Activated CD4-positive, alpha-beta T cell treated with anti-CD3 and anti-CD28 coated beads, Interleukin-2, Interleukin-4, amounts not matched to agents 100 ng/mL and 50 ng/mL, durations not matched to agents 16 hours and 8 hours (primary cell): ENCODE results near the gene GOLGA5.
"Not testable (repeated sequence)": the region's sequence is repeated elsewhere in the genome, so short reads cannot be mapped to it uniquely, and the experiment has no call there.

Source experiments
- DNase-seq: peaks from one replicate; pipeline ENCODE4 v3.0.0-alpha.2; 2020; ENCODE audit warnings: low spot score

Gene GOLGA5, protein sequence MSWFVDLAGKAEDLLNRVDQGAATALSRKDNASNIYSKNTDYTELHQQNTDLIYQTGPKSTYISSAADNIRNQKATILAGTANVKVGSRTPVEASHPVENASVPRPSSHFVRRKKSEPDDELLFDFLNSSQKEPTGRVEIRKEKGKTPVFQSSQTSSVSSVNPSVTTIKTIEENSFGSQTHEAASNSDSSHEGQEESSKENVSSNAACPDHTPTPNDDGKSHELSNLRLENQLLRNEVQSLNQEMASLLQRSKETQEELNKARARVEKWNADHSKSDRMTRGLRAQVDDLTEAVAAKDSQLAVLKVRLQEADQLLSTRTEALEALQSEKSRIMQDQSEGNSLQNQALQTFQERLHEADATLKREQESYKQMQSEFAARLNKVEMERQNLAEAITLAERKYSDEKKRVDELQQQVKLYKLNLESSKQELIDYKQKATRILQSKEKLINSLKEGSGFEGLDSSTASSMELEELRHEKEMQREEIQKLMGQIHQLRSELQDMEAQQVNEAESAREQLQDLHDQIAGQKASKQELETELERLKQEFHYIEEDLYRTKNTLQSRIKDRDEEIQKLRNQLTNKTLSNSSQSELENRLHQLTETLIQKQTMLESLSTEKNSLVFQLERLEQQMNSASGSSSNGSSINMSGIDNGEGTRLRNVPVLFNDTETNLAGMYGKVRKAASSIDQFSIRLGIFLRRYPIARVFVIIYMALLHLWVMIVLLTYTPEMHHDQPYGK

DNA sequence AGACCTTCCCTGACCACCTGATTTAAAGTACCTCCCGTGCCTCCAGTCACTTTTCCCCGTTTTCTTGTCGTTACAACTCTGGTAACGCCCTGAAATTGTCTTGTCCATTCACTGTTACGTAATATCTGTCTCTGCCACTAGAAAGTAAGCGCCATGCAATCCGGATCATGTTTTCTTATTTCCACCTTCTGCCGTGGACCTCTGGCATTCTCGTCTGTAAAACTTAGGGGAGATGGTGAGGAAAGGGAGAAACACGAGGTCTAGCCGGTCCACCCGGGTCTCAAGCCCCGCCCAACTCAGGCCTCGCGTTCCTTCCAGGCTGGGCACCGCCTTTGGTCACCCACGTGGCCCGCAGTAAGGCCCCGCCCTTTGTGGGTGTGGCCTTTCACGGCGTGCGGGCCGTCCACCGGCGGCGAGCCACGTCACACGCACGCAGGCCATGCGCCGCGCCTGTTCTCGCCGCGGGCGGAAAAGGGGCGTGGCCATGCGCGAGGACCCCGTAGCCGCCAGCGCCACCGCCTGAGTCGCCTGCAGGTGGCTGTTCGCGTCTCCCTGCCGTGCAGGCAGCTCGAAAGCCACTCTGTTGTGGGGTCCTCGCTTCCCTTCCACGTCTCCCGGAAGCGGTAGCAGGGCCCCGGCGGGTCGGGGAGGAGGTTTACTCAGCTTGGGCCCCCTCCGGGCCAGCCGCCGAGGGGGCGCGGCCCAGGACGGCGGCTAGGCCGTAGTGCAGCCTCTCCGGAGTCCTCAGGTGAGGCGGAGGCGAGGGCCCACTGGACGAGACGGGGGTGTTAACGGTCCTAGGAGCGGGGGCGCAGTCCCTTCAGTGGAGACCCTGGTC lies at the start of gene GOLGA5:
Gene GOLGA5, plus strand, starts transcription at position 597 of the 838 bp plus-strand sequence. CDS start 3,133 bp downstream, outside the sequence.
- DNase-seq: peak; percentile 98

DNA sequence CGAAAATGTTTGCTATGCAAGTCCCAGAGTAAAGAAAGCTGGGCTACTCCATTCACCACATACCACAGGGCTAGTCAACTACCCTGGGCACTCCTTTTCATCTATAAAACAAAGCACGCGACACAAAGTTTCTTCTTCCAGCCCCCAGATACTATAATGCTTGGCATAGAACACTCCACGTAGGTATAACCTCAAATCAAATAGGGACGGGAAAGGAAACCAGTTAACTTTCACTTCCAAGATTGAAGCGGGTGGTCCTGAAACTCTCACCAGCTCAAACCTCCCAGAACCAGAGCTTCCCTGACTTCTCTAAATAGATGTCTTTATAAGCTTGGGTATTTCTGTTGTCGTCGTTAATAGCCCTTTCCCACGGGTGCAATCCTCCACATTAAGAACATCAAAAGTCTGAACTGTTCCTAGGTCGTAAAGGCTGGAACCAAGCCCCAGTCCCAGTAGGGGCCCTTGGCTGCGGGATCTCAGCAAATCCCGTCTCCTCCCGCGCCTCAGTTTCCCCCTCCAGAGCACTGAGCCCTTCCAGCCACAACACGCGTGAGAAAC lies 46.3 kb upstream of the GOLGA5 start:
- no peak for DNase-seq

DNA sequence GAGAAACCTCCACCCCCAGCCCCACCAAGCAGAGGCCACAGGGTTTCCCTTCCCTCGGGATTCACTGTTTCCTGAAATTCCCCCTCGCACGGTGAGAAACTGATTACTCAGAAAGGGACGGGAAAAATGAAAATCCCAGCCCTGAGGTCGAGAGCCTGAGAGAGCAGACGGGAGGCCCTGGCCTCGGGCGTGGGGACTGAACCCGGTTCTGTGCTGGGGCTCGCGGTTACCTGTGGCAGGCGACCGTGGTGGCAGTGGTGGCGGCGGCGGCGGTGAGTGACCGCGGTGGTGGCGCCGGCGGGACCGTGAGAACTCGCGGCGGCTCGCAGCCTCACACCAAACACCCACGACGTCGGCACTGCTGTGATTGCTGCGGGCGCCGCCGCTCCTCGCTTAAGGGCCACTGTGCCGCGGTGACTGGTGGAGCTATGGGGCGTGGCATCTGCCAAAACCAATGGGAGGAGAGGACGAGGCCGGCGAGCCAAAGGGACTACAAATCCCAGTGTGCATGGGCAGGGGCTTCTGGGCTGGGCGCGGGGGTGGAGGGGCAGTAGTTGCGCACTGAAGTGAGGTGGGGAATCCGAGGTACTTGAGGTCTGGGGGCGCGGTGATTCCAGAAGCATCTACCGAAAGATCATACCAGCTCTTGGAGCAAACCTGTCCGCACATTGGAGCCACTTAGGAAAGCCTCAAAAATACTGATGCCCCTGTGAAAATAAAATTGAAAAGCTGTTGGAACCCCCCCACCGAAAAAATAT lies 45.7 kb upstream of the GOLGA5 start, which contains the start of gene LGMN:
Gene LGMN, minus strand, starts transcription at position 369 of the 758 bp plus-strand sequence. CDS start 15,841 bp downstream, outside the sequence.
- peak; percentile 84 for DNase-seq

DNA sequence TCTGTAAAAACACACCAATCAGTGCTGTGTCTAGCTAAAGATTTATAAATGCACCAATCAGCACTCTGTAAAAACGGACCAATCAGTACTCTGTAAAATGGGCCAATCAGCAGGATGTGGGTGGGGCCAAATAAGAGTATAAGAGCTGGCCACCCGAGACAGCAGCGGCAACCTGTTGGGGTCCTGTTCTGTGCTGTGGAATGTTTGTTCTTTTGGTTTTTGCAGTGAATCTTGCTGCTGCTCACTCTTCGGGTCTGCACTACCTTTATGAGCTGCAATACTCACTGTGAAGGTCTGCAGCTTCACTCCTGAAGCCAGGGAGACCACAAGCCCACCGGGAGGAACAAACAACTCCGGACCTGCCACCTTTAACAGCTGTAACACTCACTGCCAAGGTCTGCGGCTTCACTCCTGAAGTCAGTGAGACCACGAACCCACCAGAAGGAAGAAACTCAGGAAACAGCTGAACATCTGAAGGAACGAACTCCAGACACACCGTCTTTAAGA lies 43.8 kb upstream of the GOLGA5 start:
- DNase-seq: not testable (repeated sequence)

DNA sequence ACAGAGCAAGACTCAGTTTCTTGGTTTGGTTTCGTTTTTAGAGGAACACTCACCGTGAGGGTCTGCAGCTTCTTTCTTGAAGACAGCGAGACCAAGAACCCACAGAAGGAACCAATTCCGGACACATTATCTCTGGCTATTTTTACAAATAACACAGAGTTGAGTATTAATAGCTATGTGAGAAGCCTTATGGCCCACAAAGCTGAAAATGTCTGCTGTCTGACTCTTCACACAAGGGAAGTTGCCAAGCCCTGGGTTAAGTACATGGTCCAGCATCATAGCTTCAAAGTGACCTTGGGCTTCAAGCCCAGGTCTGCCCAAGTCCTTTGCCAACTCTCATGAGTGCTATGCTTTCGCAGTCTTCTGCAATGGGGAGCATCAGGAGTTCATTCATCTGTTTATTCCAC lies 43.1 kb upstream of the GOLGA5 start:
- no peak for DNase-seq

DNA sequence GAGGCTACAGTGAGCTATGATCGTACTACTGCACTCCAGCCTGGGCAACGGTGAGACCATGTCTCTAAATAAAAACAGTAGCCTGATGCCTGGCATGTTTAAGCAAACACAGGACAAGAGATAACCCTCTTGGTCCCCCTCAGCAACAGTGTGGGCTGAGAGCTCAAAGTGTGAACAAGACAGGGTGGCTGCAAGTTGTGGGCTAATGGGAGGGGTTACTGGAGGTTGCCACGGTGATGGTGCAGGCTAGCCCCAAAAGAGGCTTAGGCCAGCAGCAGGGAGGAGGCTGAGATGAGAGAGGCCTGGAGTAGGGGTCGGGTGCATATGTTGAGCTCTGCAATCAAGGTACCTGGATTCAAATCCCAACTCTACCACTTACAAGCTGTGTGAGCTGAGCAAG lies 42.3 kb upstream of the GOLGA5 start:
- no peak for DNase-seq

DNA sequence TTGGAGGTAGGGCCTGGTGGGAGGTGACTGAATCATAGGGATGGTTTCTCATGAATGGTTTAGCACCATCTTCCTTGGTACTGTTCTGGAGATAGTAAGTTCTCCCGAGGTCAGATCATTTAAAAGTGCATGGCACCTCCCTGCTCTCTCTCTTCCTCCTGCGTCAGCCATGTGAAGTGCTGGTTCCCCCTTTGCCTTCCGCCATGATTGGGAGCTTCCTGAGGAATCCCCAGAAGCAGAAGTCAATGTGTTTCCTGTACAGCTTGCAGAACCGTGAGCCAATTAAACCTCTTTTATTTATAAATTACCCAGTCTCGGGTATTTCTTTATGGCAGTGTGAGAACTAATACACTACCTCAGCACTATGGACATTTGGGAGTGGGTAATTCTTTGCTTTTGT lies 40.9 kb upstream of the GOLGA5 start:
- no peak for DNase-seq

DNA sequence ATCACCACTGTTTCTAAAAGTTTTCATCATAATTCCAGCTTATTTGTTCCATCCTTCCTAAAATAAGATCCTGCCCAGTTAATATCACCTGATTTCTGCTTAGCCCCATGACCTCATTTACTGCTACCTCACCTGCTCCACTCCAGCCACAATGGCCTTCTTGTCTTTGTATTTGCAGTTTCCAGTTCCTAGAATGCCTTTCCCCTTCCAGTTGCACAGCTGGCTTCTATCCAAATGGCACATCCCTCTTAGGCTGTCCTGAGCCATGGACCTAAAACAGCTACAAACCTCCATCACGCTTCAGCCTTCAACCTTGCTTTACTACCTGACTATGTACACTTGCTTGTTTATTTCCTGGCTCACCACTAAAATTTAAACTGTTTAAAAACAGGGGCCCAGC lies 39.1 kb upstream of the GOLGA5 start:
- no peak for DNase-seq

DNA sequence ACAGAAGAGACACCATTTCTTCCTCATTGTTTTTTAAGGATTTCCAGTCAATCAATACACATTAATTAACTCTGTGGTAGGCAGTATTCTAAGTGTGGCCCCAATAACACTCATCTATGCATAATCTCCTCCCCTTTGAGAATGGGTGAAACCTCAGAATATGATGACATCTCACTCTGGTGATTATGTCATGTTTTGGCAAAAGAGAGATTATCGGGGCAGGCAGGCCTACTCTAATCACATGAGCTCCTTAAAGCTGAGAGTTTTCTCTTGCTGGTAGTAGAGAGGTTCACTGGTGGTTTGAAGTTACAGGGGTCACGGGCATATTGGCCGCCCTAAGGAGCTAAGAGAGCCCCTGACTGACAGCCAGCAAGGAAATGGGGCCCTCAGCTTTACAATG lies 38.6 kb upstream of the GOLGA5 start:
- no peak for DNase-seq

DNA sequence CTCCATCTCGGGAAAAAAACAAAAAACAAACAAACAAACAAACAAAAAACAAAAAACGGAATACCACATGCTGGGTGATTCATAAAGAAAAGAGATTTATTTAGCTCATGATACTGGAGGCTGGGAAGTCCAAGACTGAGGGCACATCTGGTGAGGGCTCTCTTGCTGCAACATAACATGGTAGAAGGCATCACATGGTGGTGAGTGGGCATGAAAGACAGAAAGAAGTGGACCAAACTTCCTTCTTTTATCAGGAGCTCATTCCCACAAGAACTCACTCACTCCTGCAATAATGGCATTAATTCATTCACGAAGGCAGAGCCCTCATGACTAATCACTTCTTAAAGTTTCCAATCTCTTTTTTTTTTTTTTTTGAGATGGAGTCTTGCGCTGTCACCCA lies 37.7 kb upstream of the GOLGA5 start:
- DNase-seq: no peak

DNA sequence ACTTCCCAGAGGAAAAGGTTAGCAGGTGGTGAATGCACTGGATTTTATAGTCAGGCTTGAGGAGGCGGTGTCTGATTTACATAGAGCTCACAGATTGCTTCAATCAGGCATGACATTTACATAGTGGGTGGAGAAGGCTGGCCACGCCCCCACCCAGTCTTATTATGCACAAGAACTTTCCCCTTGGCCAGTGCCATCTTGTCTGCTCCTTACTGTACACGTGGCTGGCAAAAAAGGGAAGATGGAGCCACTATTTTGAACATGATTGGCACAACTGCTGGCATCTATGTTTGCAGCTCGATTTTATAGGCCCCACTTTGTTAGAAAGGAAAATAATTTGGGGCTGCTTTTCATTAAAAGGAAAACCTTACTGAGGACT lies 34.8 kb upstream of the GOLGA5 start:
- DNase-seq: no peak

DNA sequence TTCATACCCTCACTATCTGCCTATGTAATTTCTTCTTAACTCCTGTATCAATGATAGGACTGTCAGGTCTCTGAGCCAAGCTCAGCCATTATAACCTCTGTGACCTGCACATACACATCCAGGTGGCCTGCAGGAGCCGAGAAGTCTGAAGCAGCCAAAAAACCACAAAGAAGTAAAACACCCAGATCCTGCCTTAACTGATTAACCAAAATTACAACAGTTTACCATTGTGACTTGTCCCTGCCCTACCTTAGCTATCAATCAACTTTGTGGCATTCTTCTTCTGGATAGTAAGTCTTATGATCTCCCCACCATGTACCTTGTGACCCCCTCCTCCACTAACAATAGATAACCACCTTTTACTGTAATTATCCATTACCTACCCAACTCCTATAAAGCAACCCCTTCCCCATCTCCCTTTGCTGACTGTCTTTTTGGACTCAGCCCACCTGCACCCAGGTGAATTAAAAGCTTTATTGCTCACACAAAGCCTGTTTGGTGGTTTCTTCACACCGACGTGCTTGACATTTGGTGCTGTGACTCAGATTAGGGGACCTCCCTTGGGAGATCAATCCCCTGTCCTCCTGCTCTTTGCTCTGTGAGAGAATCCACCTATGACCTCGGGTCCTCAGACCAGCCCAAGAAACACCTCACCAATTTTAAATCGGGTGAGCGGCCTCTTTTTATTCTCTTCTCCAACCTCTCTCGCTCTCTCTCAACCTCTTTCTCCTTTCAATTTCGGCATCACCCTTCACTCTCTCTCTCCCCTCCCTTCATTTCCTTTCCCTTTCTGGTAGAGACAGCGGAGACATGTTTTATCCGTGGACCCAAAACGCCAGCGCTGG lies 34.2 kb upstream of the GOLGA5 start:
- DNase-seq: no peak

DNA sequence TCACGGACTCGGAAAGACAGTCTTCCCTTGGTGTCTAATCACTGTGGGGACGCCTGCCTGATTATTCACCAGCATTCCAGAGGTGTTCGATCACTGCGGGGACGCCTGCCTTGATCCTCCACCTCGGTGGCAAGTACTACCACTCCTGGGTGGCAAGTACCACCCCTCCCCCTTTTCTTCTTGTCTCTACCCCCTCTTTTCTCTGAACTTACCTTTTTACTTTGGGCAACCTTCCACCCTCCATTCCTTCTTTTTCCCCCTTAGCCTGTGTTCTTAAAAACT lies 33.6 kb upstream of the GOLGA5 start:
- no peak for DNase-seq

DNA sequence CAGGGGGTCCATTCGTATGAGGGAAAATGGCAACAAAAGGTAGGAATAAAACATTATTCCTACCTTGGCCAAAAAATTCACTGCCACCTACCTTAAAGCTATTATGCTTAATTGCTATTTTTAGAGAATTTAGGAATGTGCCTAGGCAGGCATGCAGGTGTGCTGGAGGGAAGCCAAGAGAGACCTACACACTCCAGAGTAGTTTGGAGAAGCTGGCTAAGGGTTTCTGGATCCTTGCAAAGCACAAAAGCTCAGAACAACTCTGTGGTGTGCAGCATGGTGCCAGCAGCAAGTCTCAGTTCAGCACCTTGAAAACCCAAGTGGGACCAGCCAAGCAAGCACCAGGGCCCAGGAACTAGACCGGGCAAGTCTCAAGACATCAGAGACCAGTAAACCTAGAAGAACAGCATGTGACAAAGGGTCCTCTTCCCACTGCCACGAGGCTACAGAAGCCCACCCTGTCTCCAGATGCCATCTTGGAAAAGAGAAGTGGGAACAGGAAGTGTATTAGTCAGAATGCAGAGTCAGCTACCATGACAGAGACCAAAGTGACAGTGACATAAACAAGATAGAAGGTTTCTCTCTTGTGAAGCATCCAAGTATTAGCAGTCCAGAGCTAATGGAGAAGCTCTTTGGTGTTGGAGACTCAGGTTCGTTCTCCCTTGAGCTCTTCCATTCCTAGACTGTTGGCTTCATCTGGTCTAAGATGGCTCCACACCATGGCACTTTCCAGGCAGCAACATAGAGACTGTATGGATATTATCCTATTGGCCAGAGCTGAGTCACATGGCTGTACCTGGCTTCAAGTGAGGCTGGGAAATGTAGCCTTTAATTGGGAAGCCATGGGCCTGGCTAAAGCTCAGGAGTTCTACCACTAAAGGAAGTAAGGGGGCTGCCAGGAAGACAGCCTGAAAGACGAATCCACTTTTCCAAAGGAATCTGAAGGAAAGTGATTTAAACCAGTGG lies 30.2 kb upstream of the GOLGA5 start:
- not testable (repeated sequence) for DNase-seq

DNA sequence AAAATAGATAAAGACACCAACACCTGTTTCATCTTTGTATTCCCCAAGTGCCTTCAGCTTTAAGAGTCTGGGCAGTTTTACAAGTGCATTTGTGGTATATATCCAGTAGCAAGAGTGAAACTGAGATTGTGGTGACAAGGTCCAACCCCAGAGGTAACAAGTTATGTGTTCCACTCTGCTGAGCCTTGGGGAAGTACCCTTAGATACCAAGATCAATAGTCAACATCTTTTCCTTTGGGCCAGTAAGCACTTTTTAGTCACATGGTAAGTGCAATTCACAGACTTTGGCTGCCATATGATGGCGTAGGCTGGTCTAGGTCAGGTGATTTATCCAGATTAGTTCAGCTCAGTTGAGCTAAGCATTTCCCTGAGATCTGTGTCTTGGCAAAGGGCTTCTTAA lies 25.9 kb upstream of the GOLGA5 start:
- peak; percentile 92 for DNase-seq

DNA sequence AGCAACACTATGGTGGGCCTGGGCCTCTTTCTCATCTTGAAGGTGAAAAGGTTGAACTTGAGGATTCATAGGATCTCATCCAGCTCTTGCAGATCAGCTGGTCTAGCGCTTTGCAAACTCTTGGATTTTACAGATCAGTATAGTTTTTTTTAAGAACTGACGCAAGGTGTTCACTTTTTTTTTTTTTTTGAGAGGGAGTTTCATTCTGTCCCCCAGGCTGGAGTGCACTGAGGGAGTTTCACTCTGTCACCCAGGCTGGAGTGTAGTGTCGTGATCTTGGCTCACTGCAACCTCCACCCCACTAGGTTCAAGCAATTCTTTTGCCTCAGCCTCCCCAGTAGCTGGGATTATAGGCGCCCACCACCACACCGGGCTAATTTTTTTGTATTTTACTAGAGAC lies 25.3 kb upstream of the GOLGA5 start:
- DNase-seq: no peak

DNA sequence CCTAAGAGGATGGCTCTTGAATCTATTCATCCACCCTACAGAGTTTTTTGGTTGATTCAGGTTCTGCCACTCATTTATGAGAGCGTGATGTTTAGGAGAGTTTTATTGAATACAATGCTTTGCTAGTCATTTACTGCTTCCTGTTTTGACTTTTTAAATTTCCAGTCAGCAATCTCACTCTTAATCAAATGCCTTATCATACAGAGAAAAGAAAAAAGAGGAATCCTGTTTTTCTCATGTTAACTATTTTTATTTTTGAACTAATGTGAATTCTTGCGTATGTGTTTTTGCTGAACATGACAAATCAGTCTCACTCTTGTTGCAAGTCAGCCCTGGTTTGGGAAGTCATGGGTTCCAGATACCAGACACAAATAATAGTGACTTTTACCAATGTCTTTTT lies 23.6 kb upstream of the GOLGA5 start:
- peak; percentile 80 for DNase-seq

DNA sequence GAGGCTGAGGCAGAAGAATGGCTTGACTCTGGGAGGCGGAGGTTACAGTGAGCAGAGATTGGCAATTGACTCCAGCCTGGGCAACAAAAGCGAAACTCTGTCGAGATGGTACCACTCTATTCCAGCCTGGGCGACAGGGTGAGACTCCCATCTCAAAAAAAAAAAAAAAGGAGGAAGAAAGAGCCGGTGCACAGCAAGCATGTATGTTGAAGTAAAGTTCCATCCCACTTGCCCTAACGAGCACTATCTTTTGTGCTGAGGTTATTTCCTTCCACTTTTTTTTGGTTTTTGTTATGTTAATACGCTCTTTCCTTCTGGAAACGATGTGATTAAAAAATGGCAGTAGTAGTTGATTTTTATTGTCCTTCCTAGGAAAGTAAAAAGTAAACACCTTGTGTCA lies 19.5 kb upstream of the GOLGA5 start:
- no peak for DNase-seq

DNA sequence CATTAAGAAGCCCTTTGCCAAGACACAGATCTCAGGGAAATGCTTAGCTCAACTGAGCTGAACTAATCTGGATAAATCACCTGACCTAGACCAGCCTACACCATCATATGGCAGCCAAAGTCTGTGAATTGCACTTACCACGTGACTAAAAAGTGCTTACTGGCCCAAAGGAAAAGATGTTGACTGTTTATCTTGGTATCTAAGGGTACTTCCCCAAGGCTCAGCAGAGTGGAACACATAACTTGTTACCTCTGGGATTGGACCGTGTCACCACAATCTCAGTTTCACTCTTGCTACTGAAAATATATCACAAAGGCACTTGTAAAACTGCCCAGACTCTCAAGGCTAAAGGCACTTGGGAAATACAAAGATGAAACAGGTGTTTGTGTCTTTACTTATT lies 18.8 kb upstream of the GOLGA5 start:
- DNase-seq: peak; percentile 90
